Myocyte (in vitro differentiated cells): ENCODE measurements around the gene ZNF79. TPM values are rescaled to one million over a fixed set of nuclear protein-coding genes. Genes with fewer than 3 reads are reported as not detected.
"Not testable (repeated sequence)": the region's sequence is repeated elsewhere in the genome, so short reads cannot be mapped to it uniquely, and the experiment has no call there.

Experiments used
- DNase-seq: peaks from one replicate; pipeline ENCODE4 v3.0.0-alpha.2; 2012; ENCODE audit warnings: low read depth
- total RNA-seq: library from RNA; depleted of rRNA; stranded (reverse); fragments of >200 nt; gene quantifications from 2 replicates; pipeline ENCODE4 v1.2.3, GENCODE V29; 2014

Gene ZNF79
- total RNA-seq, 1 donor from 2014 or later, result 10.3 TPM

DNA sequence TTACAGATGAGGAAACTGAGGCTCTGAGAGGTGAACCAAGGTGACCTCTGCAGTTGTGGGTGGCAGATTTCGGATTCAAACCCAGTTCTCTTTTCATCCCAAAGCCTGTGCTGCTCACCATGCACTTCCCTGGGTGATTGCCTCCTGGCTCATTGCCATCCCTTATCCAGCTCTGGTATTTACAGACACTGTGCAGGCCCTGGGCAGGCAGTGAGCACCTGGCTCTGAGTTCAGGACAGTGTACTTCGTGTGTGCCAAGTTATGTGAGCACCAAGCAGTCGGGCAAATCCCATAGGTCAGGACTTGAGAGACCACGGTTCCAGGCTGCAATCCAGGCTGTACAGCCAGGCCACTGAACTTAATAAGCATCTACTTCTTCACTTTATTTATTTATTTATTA is 28.5 kb downstream of the ZNF79 start:
- DNase-seq, result peak; percentile 42

DNA sequence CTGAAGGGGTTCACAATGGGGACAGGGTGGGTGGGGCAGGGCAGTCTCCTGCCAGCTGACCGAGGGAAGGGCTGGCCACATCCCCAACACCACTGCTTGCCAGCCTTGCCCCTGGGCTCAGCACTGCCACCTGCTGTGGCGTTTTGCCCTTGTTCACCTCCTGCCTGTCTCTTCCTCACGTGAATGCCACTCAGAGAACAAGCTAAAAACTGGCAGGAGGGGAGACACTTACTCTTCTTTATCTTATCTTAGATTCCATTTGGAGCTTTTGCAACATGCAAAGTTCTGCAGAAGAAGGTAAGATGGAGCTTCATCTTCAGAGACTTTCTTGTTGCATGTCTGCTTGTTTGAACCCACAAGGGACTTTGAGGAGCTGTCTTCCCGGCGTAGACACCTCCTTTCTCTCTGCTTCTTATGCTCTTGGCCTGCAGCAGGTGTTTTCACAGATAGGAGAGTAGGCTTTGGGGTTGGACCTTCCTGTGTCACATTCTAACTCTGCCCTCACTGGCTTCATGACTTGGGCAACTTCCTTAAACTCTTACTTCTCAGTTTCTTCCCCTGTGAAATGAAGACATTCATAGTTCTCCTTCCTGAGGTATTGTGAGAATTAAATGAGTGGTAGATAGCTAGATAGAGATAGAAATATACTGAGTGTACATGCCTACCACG is 31.3 kb downstream of the ZNF79 start:
- DNase-seq, result peak; percentile 51

DNA sequence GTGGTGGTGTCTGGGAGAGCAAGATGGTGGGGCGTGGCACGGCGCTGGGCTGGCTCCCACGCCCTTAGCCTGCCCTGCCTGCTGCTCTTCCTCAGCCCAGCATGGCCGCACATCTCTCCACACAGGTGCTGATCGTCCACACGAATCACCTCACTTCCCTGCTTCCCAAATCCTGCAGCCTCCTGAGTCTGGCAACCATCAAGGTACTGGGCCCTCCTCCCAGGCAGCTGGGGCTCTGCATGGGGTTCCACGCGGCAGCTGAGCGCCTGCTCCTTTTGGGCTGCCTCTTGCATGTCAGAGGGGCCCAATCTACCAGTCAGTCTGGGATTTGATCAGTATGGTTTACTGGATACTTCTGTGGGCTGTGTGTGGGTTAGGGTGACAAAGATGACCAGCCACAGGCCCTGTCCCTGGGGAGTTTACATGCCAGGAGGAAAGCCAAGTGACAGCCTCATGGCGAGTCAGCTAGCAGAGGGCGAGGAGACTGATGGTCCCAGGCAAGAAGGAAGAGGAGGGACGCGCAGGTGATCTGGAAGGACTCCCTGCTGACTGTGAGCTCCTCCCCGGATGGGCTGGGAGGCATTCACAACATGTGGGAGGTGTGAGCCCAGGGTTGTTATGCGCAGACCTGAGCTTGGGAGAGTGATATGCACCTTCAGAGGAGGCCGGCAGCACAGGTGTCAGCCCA is 33.2 kb downstream of the ZNF79 start:
- peak; percentile 71 for DNase-seq

DNA sequence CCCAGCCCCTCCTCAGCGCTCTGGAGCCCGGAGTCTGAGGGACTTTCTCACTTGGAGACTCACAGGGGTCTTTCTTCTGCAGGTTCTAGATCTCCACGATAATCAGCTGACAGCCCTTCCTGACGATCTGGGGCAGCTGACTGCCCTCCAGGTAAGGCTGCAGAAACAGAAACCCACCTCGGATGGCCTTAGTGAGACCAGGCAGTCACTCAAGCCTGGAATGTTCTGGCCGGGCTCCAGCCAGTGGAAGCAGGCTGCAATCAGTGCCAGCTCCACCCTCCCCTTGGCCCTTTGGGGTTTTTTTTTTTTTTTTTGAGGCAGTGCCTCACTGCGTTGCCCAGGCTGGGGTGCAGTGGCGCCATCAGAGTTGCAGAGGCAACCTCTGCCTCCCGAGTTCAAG is 34.7 kb downstream of the ZNF79 start:
- no peak for DNase-seq

- DNase-seq, result no peak
Measured at GRCh38 chr9:127463382-127463781, 39.2 kb downstream of the ZNF79 start.

GRCh38 chr9:127463911-127464310 is 39.7 kb downstream of the ZNF79 start:
- DNase-seq, result no peak

- not testable (repeated sequence) for DNase-seq
Measured at GRCh38 chr9:127466407-127466917, 42.3 kb downstream of the ZNF79 start.

- no peak for DNase-seq
Measured at GRCh38 chr9:127467621-127468020, 43.4 kb downstream of the ZNF79 start.

DNA sequence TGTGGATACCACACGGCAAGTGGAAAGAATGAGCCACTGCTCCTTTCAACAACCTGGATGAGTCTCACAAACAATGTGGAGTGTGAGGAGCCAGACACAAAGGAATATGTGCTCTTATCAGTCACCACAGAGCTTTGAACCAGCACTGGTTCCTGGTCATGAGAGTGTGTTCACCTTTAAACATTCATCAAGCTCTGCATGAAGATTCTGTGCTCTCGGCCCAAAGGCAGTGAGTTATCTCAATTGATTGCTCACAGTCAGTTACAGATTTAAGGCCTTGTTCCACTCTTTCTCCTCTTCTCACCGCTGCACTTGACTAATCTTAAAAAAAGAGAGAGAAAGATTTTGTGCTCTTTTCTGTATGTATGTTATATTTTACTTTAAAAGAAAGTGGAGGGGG is 46.5 kb downstream of the ZNF79 start:
- no peak for DNase-seq

DNA sequence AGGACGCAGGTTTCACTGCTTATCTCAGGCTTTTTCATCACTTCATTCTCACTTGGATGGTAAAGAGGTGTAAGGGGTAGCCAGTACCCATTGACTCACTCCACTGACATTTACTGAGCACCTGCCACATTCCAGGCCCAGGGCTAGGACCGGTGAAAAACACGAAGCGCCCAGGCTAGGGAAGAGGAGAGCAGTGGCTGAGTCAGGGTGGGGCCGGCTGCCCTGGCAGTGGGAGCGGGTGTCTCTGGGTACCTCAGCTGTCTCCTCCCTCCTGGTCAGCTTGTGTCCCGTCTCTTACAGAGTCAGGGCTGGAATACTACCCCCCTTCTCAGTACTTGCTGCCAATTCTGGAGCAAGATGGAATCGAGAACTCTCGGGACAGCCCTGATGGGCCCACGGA is 49.3 kb downstream of the ZNF79 start:
- no peak for DNase-seq

- DNase-seq, result no peak
Measured at GRCh38 chr9:127473932-127474331, 49.8 kb downstream of the ZNF79 start.

GRCh38 chr9:127474592-127474991 is 50.4 kb downstream of the ZNF79 start:
- DNase-seq, result no peak

DNA sequence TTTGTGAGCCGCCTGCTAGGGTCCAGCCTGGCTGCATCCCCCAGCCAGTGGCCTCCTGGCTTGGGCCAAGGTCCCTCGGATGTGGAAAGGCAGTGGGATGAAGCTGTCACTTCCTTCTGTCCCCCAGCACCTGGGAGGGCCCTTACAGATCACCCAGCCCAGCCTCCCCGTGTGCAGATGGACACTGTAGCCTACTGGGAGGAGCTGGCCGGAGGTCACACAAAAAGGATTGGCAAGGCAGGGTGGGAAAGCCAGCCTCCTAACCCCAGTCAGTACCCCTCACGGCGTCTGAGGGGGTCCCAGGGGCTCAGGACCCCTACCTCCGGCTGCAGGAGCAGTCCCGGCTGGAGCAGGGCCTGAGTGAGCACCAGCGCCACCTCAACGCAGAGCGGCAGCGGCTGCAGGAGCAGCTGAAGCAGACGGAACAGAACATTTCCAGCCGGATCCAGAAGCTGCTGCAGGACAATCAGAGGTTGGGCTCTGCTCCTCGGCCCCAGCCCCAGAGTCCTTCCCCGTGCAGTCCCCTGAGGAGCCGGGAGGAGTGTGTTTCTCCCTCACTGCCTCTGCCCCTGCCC is 55.4 kb downstream of the ZNF79 start:
- DNase-seq, result no peak

DNA sequence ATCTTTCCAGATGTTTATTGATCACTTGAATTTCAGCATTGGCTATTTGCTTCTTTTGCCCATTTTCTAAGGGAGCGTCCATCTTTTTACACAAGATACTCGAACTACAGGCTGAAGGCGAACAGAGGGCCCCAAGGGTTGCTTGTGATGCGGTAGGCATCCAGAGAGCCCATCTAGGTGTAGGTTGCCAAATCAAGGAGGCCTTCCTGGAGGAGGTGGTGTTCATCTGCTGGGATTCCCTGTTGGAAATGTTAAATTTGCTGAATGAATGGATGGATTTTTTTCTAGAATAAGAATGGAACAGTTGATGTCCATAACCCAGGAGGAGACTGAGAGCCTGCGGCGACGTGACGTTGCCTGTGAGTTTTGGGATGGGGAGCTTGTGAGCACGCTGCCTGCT is 58.5 kb downstream of the ZNF79 start:
- no peak for DNase-seq

GRCh38 chr9:127485995-127486394 is 61.8 kb downstream of the ZNF79 start:
- no peak for DNase-seq

DNA sequence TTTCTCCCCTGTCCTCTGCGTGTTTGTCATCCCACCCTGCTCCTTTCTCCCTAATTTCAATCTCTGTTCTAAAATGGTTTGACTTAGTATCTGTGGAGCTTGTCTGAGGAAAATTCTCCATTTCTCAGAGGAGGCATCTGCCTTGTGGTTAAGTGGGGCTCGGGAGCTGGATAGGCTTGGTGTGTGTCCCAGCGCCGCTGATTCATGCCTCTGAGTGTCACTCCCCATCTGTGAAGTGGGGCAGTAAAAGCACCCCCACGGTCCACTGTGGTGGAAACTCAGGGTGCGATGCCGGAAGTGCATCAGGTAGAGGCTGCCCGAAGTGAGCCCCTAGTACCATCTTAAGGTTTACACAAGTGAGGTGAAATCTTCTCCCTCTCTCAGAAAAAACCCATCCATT is 64.8 kb downstream of the ZNF79 start:
- no peak for DNase-seq

GRCh38 chr9:127489471-127490115 is 65.4 kb downstream of the ZNF79 start:
- DNase-seq, result no peak

DNA sequence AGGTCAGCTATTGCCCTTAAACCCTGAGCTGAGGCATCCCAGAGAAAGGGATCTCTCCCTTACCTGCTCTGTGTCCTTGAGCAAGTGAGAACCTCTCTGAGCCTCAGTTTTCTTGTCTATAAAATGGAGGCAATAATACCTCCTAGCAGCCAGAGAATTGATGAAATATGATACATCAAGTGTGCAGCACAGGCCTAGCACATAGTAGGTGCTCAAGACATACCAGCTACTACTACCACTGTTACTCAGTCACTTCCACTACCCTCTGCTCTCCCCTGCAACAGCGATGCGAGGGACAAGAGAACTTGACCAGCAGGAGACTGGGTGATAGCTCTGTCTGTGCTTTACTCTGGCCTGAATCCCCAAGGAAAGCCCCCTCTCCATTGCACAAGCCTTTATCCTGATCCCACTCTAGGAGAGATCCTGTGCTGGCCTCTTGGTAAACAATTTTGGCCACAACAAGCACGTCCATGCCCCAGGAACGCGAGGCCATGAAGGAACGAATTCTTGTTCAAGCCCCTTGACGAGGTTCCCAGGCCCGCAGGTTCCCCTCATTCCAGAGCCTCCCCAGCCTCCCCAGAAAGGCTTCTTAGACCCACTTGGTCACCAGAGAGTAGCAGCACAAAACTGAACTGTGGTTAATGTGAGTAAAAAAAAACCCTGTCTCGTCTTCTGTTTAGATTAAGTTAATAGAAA is 66.5 kb downstream of the ZNF79 start:
- DNase-seq, result no peak

- DNase-seq, result no peak
Measured at GRCh38 chr9:127491516-127491915, 67.3 kb downstream of the ZNF79 start.

DNA sequence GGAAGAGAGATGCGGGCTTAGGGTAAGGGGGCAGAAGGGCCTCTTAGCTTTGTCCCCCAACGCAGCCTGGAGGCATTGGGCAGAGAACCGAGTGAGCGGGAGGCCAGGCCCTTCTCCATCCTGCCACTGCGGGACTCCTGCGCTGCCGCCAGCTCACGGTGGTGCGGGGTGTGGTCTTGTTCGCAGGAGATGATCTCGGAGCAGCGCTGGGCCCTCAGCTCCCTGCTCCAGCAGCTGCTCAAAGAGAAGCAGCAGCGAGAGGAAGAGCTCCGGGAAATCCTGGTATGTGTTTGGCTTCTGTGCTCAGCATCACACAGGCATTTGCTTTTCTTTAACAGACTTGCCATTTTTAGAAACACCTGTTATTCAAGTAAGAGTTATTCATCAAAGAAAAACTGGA is 68.4 kb downstream of the ZNF79 start:
- DNase-seq, result peak; percentile 49

DNA sequence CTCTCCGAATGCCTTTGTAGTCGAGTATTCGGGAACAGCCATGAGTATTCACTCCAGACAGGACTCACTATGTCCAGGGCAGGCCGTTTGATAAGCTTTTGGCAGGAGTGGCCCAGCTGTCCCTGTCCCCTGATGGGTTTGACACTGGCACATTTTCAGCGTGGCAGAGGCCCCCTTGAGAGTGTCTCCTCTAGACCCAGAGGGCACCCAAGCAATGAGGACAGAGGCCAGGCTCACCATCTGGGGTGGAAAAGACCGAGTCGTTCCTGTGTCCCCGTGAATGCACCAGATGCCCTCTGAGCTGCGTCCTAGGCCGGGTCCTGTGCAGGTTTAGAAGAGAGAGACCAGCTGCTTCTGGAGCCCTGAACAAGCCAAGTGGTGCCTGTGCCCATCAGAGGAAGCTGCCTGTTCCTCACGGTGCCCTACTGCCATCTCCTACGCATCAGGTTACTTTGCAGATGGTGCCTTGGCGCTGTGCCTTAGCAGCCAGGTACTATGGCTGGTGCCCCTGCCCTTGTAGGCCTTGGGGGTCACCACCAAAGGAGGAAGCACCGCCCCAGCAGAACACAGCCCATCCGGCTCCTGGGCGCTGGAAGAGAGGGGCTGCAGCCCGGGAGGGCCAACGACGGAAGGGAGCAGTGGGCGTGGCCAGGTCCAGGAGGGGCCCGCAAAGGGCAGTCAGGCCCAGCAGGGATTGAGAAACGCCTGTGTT is 69.6 kb downstream of the ZNF79 start:
- DNase-seq, result no peak
